ENCODE results near the gene ELF2. TPM values are rescaled to one million over a fixed set of nuclear protein-coding genes. Genes with fewer than 3 reads are reported as not detected.

The ELF2 gene
- total and polyA plus RNA-seq, 2 donors (not counting 3 experiments of a cell fraction or from before 2014, with no cell fraction given) = 16.4 to 35.1 TPM

DNA sequence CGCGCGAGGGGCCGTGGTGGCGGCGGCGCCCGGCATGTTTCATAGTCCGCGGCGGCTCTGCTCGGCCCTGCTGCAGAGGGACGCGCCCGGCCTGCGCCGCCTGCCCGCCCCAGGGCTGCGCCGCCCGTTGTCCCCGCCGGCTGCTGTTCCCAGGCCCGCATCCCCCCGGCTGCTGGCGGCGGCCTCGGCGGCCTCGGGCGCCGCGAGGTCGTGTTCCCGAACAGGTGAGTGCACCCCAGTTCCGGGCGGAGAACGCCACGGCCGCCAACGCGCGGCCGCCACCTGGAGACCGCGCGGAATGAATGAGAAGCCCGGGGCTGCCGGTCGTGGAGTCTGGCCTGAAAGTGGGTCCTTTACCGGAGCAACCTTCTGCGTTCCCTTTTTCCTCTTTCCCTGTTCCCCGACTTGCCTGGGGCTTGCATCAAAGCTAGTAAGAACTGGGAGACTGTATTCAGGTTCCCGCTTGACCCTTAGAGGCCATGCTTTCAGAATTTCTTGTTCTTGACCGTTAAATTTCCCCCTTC, 161.0 kb downstream of the ELF2 start:
- Histone ChIP-seq H3K36me3 (ENCODE audit: control insufficient read depth in 2 of 2, extremely low read depth in 1 of 2, insufficient read depth in 2 of 2, low read length in 2 of 2) (no peaks in the 10 kb centered on the region), H3K27ac (ENCODE audit: insufficient read depth, low read depth, low read length) (peak overlapping the region; percentile 100), H2AFZ (ENCODE audit: low read depth, low read length) (no peak overlapping the region), H3K9me3 (replicated peaks; ENCODE audit: control insufficient read depth, insufficient read depth, low read length) (no peaks in the 10 kb centered on the region), H4K20me1 (replicated peaks; ENCODE audit: control insufficient read depth, extremely low read depth, insufficient read depth, low read length) (peaks cover 4% of the 10 kb centered on the region), H3K27me3 (ENCODE audit: control insufficient read depth in 2 of 2, insufficient read depth in 2 of 2, low read length in 2 of 2) (no peaks in the 10 kb centered on the region), H3K9me1 (replicated peaks; ENCODE audit: control insufficient read depth, extremely low read depth, insufficient read depth, low read length) (no peaks in the 10 kb centered on the region), H3K4me1 (ENCODE audit: control insufficient read depth, extremely low read depth, insufficient read depth, low read length) (peaks cover 35% of the 10 kb centered on the region), H3K4me3 (replicated peaks in 1 of 3; ENCODE audit: insufficient read depth in 1 of 3, low read depth in 1 of 3, low read length in 3 of 3) (peak overlapping the region; percentile 90 to 100 (median 99)), H3K9ac (replicated peaks; ENCODE audit: extremely low read depth, insufficient read depth, low read length) (peak overlapping the region; percentile 98), H3K4me2 (ENCODE audit: insufficient read depth, low read length) (peak overlapping the region; percentile 97), H3K79me2 (ENCODE audit: control insufficient read depth, insufficient read depth, low read length) (peaks cover 53% of the 10 kb centered on the region)
- peak; percentile 57 for FAIRE-seq
- peak; percentile 50 for DNase-seq (ENCODE audit: low read depth, low spot score)
- dilution Hi-C loops (cut with MboI; ENCODE audit: extremely low pct_ligation_motif_present, low sequenced_read_pairs) (no loop called here), intact Hi-C loops (cut with micrococcal nuclease) (loop anchor here (1.0 to 10.0 kb wide), 7 partner anchors 67 to 1079 kb away; partner anchors contain the start of gene ELF2)
- TSS peak; percentile 42 for BruUV-seq (replicated peaks)
- ChIA-PET POLR2A (no interaction called here), CTCF (interaction anchor here (1.9 to 10.0 kb wide), 2 partner anchors 13 to 78 kb away, joined by 7 to 124 read pairs; no protein-coding TSS in a partner anchor)
- TF ChIP-seq EZH2 (IDR thresholded peaks at IDR 0.05; ENCODE audit: borderline replicate concordance, low read depth, low read length, severe bottlenecking) = no peak
- TF ChIP-seq, protein P1, sequence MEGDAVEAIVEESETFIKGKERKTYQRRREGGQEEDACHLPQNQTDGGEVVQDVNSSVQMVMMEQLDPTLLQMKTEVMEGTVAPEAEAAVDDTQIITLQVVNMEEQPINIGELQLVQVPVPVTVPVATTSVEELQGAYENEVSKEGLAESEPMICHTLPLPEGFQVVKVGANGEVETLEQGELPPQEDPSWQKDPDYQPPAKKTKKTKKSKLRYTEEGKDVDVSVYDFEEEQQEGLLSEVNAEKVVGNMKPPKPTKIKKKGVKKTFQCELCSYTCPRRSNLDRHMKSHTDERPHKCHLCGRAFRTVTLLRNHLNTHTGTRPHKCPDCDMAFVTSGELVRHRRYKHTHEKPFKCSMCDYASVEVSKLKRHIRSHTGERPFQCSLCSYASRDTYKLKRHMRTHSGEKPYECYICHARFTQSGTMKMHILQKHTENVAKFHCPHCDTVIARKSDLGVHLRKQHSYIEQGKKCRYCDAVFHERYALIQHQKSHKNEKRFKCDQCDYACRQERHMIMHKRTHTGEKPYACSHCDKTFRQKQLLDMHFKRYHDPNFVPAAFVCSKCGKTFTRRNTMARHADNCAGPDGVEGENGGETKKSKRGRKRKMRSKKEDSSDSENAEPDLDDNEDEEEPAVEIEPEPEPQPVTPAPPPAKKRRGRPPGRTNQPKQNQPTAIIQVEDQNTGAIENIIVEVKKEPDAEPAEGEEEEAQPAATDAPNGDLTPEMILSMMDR (IDR thresholded peaks at IDR 0.05; ENCODE audit: extremely low read depth in 1 of 2, insufficient read depth in 1 of 2, low read depth in 1 of 2, low read length in 2 of 2) = no peak
- TF ChIP-seq POLR2AphosphoS5 (IDR thresholded peaks at IDR 0.05; ENCODE audit: insufficient read depth, low read depth, low read length) = no peak
- no peak for TF ChIP-seq MYC (IDR thresholded peaks at IDR 0.05; ENCODE audit: low read depth, low read length)
- TF ChIP-seq POLR2A (IDR thresholded peaks at IDR 0.05; ENCODE audit: low read depth, low read length) = no peak
- TF ChIP-seq, protein P2, sequence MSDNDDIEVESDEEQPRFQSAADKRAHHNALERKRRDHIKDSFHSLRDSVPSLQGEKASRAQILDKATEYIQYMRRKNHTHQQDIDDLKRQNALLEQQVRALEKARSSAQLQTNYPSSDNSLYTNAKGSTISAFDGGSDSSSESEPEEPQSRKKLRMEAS (IDR thresholded peaks at IDR 0.05; ENCODE audit: insufficient read depth, insufficient read length) = no peak
- TF ChIP-seq JUN (IDR thresholded peaks at IDR 0.05; ENCODE audit: borderline replicate concordance, insufficient read depth, insufficient read length, low read depth) = no peak
- TF ChIP-seq GATA2 (IDR thresholded peaks at IDR 0.05; ENCODE audit: insufficient read depth, insufficient read length, low read depth, low read length) = no peak
- TF ChIP-seq FOS (IDR thresholded peaks at IDR 0.05; ENCODE audit: borderline replicate concordance, insufficient read depth, low read length) = no peak
